ENCODE measurements around the gene PCBP2.
A peak's percentile ranks its signal among the peaks of the same experiment; 100 is the strongest.
"Not testable (repeated sequence)": the region's sequence is repeated elsewhere in the genome, so short reads cannot be mapped to it uniquely, and the experiment has no call there.

Gene PCBP2
- total RNA-seq: 192 to 238 reads per million in 2 donors

- DNase-seq: peak; percentile 92 to 100 (median 97)
These were observed at the start of gene PCBP2 for GRCh38 chr12:53451661-53452158. Gene PCBP2 (plus strand): TSS chr12:53452102. CDS start chr12:53454801, 2,699 bp downstream.

- DNase-seq: not testable (repeated sequence)
These were observed 49.6 kb upstream of the PCBP2 start for GRCh38 chr12:53402351-53402750.

DNA sequence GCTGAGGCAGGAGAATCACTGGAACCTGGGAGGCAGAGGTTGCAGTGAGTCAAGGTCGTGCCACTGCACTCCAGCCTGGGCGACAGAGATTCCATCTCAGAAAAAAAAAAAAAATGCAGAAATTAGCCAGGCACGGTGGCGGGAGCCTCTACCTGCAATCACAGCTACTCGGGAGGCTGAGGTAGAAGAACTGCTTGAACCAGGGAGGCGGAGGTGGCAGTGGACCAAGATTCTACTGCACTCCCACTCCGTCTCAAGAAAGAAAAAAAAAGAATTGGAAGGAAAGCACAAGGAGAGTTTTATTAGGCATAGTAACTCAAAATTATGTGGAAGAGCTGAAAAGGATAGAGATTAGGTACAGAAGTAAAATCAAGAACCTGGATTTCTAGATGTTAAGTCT is 49.0 kb upstream of the PCBP2 start:
- no peak for DNase-seq

DNA sequence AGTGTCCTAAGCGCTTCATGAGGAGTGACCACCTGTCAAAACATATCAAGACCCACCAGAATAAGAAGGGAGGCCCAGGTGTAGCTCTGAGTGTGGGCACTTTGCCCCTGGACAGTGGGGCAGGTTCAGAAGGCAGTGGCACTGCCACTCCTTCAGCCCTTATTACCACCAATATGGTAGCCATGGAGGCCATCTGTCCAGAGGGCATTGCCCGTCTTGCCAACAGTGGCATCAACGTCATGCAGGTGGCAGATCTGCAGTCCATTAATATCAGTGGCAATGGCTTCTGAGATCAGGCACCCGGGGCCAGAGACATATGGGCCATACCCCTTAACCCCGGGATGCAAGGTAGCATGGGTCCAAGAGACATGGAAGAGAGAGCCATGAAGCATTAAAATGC is 41.0 kb upstream of the PCBP2 start:
- DNase-seq: no peak

GRCh38 chr12:53413485-53414204 is 38.3 kb upstream of the PCBP2 start:
- no peak for DNase-seq

DNA sequence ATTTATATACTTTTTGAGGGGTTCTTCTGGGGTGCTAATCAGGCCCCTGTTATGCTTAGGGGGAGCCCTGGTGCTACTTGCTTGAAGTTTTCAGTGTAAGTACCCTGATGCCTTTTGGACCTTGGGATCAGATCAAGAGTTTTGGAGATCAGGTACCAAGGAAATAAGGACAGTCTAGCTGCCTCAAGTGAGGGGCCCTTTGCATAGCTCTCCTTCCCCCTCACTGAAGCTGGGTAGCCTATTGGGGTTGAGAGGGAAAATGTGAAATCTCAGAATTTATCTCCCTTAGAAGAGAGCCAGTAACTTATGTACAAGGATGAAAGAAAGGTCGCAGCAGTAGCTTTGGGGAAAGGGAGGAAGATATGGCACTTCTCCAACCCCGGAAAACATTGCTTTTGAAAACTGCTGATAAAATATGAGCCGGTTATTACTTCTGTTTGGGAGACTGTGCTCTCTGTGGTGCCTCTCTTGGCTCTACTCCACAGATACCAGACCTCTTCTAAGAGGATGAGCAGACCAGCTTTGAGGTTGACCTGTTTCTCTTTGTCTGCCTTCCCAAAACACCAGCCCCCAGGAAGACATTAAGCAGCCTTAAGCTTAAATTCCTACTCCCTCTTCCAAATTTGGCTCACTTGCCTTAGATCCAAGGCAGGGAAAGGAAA is 37.0 kb upstream of the PCBP2 start:
- no peak for DNase-seq

DNA sequence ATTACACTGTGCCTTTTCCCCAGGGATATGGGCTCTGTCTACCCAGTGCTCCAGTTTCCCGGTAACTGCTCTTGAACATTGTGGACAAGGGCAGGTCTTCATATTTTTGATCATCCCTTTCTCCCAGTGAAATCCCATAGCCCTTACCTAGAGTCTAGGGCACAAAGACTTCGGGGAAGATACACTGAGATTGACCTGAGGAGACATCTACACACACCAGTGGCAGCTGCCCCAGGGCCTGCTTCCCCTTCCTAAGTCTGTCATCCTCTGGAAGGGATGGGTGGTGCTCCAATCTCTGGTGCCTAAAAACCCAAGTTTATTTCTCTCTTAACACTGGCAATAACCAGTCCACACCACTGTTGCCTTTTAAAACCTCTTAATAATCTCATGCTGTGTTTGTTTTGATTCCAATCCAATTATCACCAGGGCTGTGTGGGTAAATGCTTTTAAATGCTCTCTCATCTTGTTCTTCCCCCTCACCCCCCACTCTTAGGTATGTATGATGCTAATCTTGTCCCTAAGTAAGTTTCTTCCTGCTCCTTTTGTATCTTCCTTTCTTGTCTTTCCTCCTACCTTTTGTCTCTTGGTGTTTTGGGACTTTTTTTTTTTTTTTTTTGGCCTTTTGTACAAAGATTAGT is 36.0 kb upstream of the PCBP2 start:
- DNase-seq: not testable (repeated sequence)

DNA sequence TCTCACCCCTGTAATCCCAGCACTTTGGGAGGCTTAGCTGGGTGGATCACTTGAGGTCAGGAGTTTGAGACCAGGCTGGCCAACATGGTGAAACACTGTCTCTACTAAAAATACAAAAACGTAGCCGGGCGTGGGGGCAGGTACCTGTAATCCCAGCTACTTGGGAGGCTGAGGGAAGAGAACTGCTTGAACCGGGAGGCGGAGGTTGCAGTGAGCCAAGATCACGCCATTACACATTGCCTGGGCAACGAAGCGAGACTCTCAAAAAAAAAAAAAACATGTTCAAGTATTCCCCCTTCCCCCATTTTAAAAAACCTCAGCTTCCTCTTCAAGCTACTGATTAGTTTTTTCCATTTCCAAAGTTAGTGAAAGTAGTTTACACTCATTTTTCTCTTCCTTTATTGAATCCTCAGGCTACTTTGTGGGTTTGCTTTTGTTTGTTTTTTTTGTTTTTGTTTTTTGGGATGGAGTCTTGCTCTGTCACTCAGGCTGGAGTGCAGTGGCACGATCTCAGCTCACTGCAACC is 34.5 kb upstream of the PCBP2 start:
- DNase-seq: peak in 1 of 5 experiments; percentile 35

GRCh38 chr12:53418221-53418620 is 33.7 kb upstream of the PCBP2 start:
- DNase-seq: no peak

DNA sequence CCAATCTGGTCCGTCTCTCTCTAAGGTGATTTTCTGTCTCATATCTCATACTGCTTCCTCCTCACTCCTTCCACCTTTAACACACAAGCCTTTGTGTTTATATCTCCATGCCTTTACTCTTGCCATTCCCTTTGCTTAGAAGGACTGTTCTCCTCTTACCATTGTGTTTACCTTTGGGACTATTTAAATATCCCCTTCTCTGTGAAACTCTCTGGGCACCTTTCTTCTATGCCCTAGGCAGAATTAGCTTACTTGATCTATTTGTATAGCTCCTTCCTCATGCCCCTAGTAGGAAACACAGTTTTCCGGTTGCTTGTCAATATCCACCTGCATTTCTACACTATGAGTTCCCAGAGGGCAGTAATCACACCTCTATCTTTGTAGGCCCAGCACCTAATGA is 32.1 kb upstream of the PCBP2 start:
- no peak for DNase-seq

DNA sequence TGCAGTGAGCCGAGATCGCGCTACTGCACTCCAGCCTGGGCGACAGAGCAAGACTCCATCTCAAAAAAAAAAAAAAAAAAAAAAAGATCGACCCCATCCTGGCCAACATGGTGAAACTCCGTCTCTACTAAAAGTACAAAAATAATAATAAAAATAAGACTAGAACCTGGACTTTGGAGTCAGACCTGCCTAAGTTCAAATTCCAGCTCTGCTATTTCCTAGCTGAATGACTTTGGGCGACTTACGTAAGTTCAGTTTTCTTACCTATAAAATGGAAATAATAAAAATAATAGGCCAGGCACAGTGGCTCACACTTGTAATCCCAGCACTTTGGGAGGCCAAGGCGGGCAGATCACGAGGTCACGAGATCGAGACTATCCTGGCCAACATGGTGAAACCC is 29.7 kb upstream of the PCBP2 start:
- DNase-seq: not testable (repeated sequence)

GRCh38 chr12:53423597-53423996 is 28.3 kb upstream of the PCBP2 start, which contains the start of gene AMHR2:
Gene AMHR2 (plus strand): TSS chr12:53423855. CDS start chr12:53423935, 80 bp downstream.
- DNase-seq: no peak

- DNase-seq: no peak
These were observed 27.0 kb upstream of the PCBP2 start for GRCh38 chr12:53424626-53425514.

DNA sequence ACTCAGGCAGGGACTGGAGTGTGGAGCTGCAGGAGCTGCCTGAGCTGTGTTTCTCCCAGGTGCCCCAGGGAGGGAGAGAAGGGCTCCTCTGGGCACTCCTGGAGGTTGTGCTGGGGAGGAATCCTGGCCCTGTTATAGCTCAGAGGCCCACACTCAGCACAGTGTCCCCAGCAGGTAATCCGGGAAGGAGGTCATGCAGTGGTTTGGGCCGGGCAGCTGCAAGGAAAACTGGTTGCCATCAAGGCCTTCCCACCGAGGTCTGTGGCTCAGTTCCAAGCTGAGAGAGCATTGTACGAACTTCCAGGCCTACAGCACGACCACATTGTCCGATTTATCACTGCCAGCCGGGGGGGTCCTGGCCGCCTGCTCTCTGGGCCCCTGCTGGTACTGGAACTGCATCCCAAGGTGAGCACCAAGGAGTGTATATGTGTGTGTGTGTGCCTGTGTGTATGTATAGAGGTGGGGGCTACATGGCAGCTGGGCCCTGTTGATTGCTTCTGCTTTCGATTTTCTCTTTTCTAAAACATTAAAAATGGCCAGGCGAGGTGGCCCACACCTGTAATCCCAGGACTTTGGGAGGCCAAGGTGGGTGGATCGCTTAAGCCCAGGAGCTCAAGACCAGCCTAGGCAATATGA is 26.3 kb upstream of the PCBP2 start:
- DNase-seq: no peak

GRCh38 chr12:53427905-53428594 is 23.9 kb upstream of the PCBP2 start:
- DNase-seq: no peak

- DNase-seq: no peak
These were observed 23.2 kb upstream of the PCBP2 start for GRCh38 chr12:53428741-53429140.

GRCh38 chr12:53430116-53430515 is 21.8 kb upstream of the PCBP2 start:
- DNase-seq: no peak

GRCh38 chr12:53431187-53431586 is 20.7 kb upstream of the PCBP2 start:
- no peak for DNase-seq

- DNase-seq: not testable (repeated sequence)
These were observed 16.6 kb upstream of the PCBP2 start for GRCh38 chr12:53435326-53435725.

- not testable (repeated sequence) for DNase-seq
These were observed 12.3 kb upstream of the PCBP2 start for GRCh38 chr12:53439582-53439981.

All from T-helper 2 cell (primary cell).